ENCODE results near the gene TMEM92.

TMEM92 gene

GRCh38 chr17:50274142-50274896, at the start of gene TMEM92:
TMEM92 (plus strand) TSS chr17:50274466; CDS start chr17:50274502, 36 bp downstream.
- DNase-seq = peak; percentile 72

DNA sequence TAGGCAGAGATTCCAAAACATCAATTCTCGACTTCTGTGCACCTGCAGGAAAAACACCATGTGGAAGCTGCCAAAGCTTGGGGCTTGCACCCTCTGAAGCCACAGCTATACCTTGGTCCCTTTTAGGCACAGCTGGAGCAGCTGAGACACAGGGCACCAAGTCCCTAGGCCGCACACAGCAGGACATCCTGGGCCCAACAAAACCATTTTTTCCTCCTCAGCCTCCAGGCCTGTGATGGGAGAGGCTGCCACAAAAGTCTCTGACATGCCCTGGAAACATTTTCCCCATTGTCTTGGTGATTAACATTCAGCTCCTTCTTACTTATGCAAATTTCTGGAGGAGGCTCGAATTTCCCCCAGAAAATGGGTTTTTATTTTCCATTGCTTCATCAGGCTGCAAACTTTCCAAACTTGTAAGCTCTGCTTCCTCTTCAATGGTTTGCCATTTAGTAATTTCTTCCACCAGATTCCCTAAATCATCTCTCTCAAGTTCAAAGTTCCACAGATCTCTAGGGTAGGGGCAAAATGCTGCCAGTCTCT, 48.5 kb upstream of the TMEM92 start:
- no peak for DNase-seq

GRCh38 chr17:50234581-50234980, 39.7 kb upstream of the TMEM92 start:
- no peak for DNase-seq

- DNase-seq = no peak
Observed at GRCh38 chr17:50237901-50238300, 36.4 kb upstream of the TMEM92 start.

- no peak for DNase-seq
Observed at GRCh38 chr17:50238601-50239280, 35.5 kb upstream of the TMEM92 start.

- no peak for DNase-seq
Observed at GRCh38 chr17:50239937-50240336, 34.3 kb upstream of the TMEM92 start.

GRCh38 chr17:50240851-50241250, 33.4 kb upstream of the TMEM92 start:
- no peak for DNase-seq

GRCh38 chr17:50241431-50241830, 32.8 kb upstream of the TMEM92 start:
- no peak for DNase-seq

- DNase-seq = no peak
Observed at GRCh38 chr17:50244771-50245170, 29.5 kb upstream of the TMEM92 start.

DNA sequence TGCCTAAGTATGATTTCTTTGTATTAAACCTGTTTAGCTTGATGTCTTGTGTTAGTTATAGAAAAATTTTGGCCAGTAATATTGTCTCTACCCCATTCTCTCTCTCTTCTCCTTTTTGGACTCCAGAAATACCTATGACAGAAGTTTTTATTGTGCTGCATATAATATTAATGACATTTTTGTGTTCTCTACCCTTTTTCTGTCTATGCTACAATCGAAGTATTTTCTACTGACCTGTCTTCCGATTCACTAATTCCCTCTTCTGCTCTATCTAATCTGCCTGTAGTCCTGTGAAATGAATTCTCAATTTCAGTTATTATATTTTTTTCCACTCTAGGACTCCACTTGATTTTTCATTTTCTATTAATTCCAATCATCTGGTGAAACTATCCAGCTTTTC, 26.0 kb upstream of the TMEM92 start:
- no peak for DNase-seq

DNA sequence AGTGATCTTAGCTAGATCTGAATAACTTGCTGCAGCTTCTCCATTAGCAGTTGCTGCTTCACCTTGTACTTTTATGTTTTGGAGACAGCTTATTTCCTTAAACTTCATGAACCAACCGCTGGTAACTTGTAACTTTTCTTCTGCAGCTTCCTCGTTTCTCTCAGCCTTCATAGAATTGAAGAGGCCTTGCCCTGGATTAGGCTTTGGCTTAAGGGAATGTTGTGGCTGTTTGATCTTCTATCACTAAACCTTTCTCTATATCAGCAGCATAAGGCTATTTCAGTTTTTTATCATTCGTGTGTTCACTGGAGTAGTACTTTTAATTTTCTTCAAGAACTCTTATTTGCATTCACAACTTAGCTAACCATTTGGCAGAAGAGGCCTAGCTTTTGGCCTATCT, 21.5 kb upstream of the TMEM92 start:
- DNase-seq = no peak

DNA sequence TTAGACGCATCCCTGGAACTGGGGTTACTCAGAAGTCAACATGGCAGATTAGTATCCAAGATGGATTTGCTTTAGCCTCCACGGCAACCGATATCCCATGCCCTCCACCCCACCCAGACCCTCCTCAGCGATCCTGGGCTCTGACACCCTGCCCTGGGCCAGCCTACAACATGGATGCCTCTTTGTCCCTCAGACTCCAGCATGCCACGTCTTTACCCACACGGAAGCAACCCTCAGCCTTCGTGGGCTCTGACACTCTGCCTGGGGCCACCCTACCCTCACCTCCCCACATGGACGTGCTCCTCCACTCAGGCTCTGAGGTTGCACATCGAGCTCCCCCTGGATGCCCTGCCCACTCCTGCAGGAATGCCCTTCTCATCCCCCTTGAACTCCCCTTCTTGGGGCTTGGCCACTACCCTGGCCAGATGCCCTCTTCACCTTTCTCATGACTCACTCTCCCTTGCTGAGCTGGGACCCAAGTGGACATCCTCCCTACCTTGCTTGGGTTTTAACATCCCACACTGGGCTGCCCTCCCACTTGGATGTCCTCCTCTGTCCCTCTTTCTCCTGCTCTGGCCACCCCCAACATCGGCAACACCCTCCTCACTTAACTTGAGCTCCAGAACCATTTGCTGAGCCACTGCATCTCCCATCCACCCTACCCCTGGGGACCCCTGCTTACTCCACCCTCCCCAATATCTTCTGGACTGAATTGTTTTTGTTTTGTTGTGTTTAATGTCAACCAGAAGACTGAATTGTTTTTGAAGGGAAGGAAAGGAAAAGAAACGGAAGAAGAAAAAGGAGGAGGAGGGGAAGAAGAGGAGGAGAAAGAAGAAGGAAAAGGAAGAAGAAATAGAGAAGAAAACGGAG, 18.3 kb upstream of the TMEM92 start:
- no peak for DNase-seq

DNA sequence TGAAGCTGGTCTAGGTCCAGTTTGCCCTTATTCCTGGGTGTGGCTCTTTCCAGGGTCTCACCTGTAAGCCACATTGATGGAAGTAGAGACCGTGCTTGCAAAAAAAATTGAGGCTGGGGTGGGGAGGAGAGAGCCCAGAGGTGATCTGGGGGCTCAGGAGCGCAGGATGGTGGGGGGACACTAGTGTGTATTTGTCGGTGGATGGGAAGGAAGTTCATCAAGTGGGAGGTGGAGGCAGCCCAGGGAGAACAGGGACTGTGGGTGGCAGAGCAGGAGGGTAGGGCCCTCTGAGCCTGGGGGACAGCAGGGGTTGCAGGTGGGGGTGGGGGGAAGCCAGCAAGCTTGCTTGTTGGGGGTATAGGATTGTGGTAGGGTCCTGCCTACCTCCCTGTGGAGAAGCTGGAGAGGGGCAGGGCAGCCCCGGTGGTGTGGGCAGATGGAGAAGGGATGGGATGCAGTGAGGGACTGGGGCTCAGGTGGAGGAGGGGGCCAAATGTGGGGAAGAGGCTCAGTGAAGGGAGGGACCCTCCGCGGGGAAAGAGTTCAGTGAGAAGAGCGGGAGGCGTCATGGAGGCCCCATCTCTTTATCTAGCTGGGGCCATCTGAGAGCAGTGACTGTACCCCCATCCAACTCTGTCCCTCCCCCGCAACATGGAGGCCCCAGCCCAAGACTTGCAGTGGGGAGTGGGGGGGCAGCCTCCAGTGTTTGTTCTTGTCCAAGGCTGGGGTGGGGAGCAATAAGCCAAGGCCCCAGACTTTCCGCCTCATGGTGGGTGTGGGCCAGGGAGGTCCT, 17.2 kb upstream of the TMEM92 start:
- DNase-seq = peak; percentile 23

- DNase-seq = no peak
Observed at GRCh38 chr17:50257676-50258224, 16.5 kb upstream of the TMEM92 start.

GRCh38 chr17:50258647-50259476, 15.4 kb upstream of the TMEM92 start:
- no peak for DNase-seq

GRCh38 chr17:50259477-50260324, 14.6 kb upstream of the TMEM92 start:
- peak; percentile 23 for DNase-seq

DNA sequence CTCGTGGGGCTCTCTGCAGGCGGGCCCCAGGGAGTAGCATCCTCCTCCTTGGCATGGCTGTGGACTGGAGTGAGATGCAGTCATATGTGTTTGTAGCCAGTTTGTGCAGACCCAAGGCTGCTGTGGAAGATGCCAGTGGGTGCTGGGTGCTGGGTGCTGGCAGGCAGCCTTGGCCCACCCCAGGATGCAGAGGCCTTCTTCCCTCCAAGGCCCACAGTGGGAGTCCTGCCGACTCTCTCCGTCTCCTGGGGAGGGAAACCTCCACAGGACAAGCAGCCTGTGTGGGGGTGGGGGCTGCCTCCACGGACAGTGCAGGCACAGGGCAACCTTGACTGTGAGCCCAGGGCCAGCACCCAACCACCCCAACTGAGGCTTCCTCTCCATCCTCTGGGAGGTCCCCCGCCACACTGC, 13.8 kb upstream of the TMEM92 start:
- DNase-seq = no peak

GRCh38 chr17:50261051-50261915, 13.0 kb upstream of the TMEM92 start:
- DNase-seq = no peak
